Vagina (tissue), 2 donors: ENCODE measurements around the gene GRAMD1B. TPM values are rescaled to one million over a fixed set of nuclear protein-coding genes. Genes with fewer than 3 reads are reported as not detected.

Experiments used
- DNase-seq, 2 donors: peaks; one replicate each; pipeline ENCODE4 v3.0.0-alpha.2; 2017; ENCODE audit errors: extremely low spot score in 2 of 2
- H3K27ac ChIP-seq: fragments of 200-600 bp; sonication (generic); one replicate; pipeline ENCODE4 v1.5.1; 2019
- H3K27me3 ChIP-seq: fragments of 200-600 bp; sonication (generic); one replicate; pipeline ENCODE4 v1.5.1; 2019
- H3K36me3 ChIP-seq, 2 donors: fragments of 200-600 bp; sonication (generic); one replicate each; pipeline ENCODE4 v1.5.1; 2017 to 2019
- H3K4me1 ChIP-seq: fragments of 200-600 bp; sonication (generic); one replicate; pipeline ENCODE4 v1.5.1; 2019
- H3K4me3 ChIP-seq, 2 donors: fragments of 200-600 bp; sonication (generic); 1 replicate in 1 of 2; 2 replicates in 1 of 2; pipeline ENCODE4 v1.5.1; 2016 to 2019
- H3K9me3 ChIP-seq: fragments of 200-600 bp; sonication (generic); one replicate; pipeline ENCODE4 v1.5.1; 2019
- CTCF ChIP-seq, 3 experiments: fragments of 450-650 bp in 2 of 3; fragments of 200-600 bp in 1 of 3; sonication (generic) in 1 of 3; IDR thresholded peaks; one replicate each; pipeline ENCODE4 v1.5.1; 2017 to 2019; ENCODE audit warnings: antibody characterized with exemption in 3 of 3, mild to moderate bottlenecking in 2 of 3, moderate library complexity in 2 of 3
- POLR2A ChIP-seq, 2 donors: fragments of 450-650 bp; IDR thresholded peaks; one replicate each; pipeline ENCODE4 v1.6.1; 2017; ENCODE audit warnings: antibody characterized with exemption in 2 of 2, mild to moderate bottlenecking in 2 of 2, moderate library complexity in 2 of 2
- POLR2AphosphoS5 ChIP-seq, 2 donors: sonication (generic); formaldehyde crosslinking; IDR thresholded peaks; one replicate each; pipeline ENCODE4 v1.9.0; 2017; ENCODE audit warnings: antibody characterized with exemption in 2 of 2, mild to moderate bottlenecking in 2 of 2, low read depth in 1 of 2; ENCODE audit not compliant: insufficient read depth in 1 of 2
- intact Hi-C: fragments of 100-400 bp; cut with DNase I; formaldehyde crosslinking; loops from one replicate; pipeline ENCODE4 v1.15.1; 2023
- microRNA-seq: library from miRNA; unstranded; fragments of <30 nt; microRNA quantifications from one replicate; pipeline ENCODE4, GENCODE V29; 2017; ENCODE audit warnings: borderline number of aligned reads, borderline replicate concordance
- small RNA-seq: library from RNA; depleted of rRNA; stranded (forward); fragments of <200 nt; gene quantifications from one replicate; pipeline ENCODE3, GENCODE V24; 2016
- total RNA-seq: library from RNA; depleted of rRNA; stranded (reverse); fragments of >200 nt; gene quantifications from one replicate; pipeline ENCODE4 v1.2.3, GENCODE V29; 2016

Gene GRAMD1B
- total RNA-seq, 1 donor from 2014 or later: 4.9 TPM

GRCh38 chr11:123665306-123665705, 235.2 kb downstream of the GRAMD1B start:
- H3K9me3 ChIP-seq: no peaks in the 10 kb centered on the region
- TF ChIP-seq POLR2AphosphoS5 (IDR thresholded peaks at IDR 0.05; ENCODE audit: insufficient read depth in 1 of 2, low read depth in 1 of 2): no peak
- TF ChIP-seq CTCF (IDR thresholded peaks at IDR 0.05): no peak
- no peak for TF ChIP-seq POLR2A (IDR thresholded peaks at IDR 0.05)
- no peaks in the 10 kb centered on the region for H3K36me3 ChIP-seq
- H3K4me1 ChIP-seq: no peaks in the 10 kb centered on the region
- no peaks in the 10 kb centered on the region for H3K27me3 ChIP-seq
- intact Hi-C loops: no loop called here
- no peak for DNase-seq
- H3K27ac ChIP-seq: no peak overlapping the region
- H3K4me3 ChIP-seq: no peak overlapping the region

- no peak for DNase-seq
- TF ChIP-seq POLR2A (IDR thresholded peaks at IDR 0.05): no peak
- TF ChIP-seq CTCF (IDR thresholded peaks at IDR 0.05): no peak
- TF ChIP-seq POLR2AphosphoS5 (IDR thresholded peaks at IDR 0.05; ENCODE audit: insufficient read depth in 1 of 2, low read depth in 1 of 2): no peak
- Histone ChIP-seq H3K4me1 (no peaks in the 10 kb centered on the region), H3K9me3 (no peaks in the 10 kb centered on the region), H3K27me3 (no peaks in the 10 kb centered on the region), H3K27ac (no peak overlapping the region), H3K4me3 (no peak overlapping the region), H3K36me3 (no peaks in the 10 kb centered on the region)
- intact Hi-C loops: no loop called here
Observed at GRCh38 chr11:123670081-123670480, 240.0 kb downstream of the GRAMD1B start.

GRCh38 chr11:123671534-123671933, 241.5 kb downstream of the GRAMD1B start:
- TF ChIP-seq CTCF (IDR thresholded peaks at IDR 0.05) (no peak), POLR2A (IDR thresholded peaks at IDR 0.05) (no peak), POLR2AphosphoS5 (IDR thresholded peaks at IDR 0.05; ENCODE audit: insufficient read depth in 1 of 2, low read depth in 1 of 2) (no peak)
- Histone ChIP-seq H3K27ac (no peak overlapping the region), H3K27me3 (no peaks in the 10 kb centered on the region), H3K4me1 (no peaks in the 10 kb centered on the region), H3K36me3 (no peaks in the 10 kb centered on the region), H3K4me3 (no peak overlapping the region), H3K9me3 (no peaks in the 10 kb centered on the region)
- intact Hi-C loops: no loop called here
- no peak for DNase-seq

GRCh38 chr11:123672568-123672967, 242.5 kb downstream of the GRAMD1B start:
- H3K36me3 ChIP-seq: no peaks in the 10 kb centered on the region
- no peaks in the 10 kb centered on the region for H3K27me3 ChIP-seq
- no peak for DNase-seq
- intact Hi-C loops: no loop called here
- no peaks in the 10 kb centered on the region for H3K4me1 ChIP-seq
- H3K4me3 ChIP-seq: no peak overlapping the region
- TF ChIP-seq POLR2AphosphoS5 (IDR thresholded peaks at IDR 0.05; ENCODE audit: insufficient read depth in 1 of 2, low read depth in 1 of 2) (no peak), POLR2A (IDR thresholded peaks at IDR 0.05) (no peak), CTCF (IDR thresholded peaks at IDR 0.05) (no peak)
- H3K27ac ChIP-seq: no peak overlapping the region
- H3K9me3 ChIP-seq: no peaks in the 10 kb centered on the region

GRCh38 chr11:123674297-123674696, 244.2 kb downstream of the GRAMD1B start:
- Histone ChIP-seq H3K4me1 (no peaks in the 10 kb centered on the region), H3K9me3 (no peaks in the 10 kb centered on the region), H3K4me3 (no peak overlapping the region), H3K27me3 (no peaks in the 10 kb centered on the region), H3K36me3 (no peaks in the 10 kb centered on the region), H3K27ac (no peak overlapping the region)
- no peak for DNase-seq
- intact Hi-C loops: no loop called here
- TF ChIP-seq POLR2A (IDR thresholded peaks at IDR 0.05) (no peak), CTCF (IDR thresholded peaks at IDR 0.05) (no peak), POLR2AphosphoS5 (IDR thresholded peaks at IDR 0.05; ENCODE audit: insufficient read depth in 1 of 2, low read depth in 1 of 2) (no peak)

Small RNA genes lying within 50 kb of the gene (microRNA-seq; reads per million reads assigned to microRNA genes)
- not detected for gene MIR4493

Small RNA genes lying within 50 kb of the gene (small RNA-seq; reads per million reads assigned to genes)
- gene MIR4493: not detected

Other genes starting within 250 kb of the GRAMD1B start
- 99.4 TPM for gene CLMP, start 235.0 kb upstream of the GRAMD1B start, total RNA-seq
- 3.2 TPM for gene SCN3B, start 224.4 kb downstream of the GRAMD1B start, total RNA-seq